Nephron progenitor cell (in vitro differentiated cells): Measurements from ENCODE around the gene ZFP36.
A peak's percentile ranks its signal among the peaks of the same experiment; 100 is the strongest.

Source experiments
- DNase-seq: peaks from one replicate; pipeline ENCODE4 v3.0.0; 2021
- H3K27ac Mint-ChIP-seq: 2 replicates; pipeline ENCODE4 v1.8.0; 2021; ENCODE audit warnings: mild to moderate bottlenecking, moderate library complexity, mixed read lengths
- H3K27me3 Mint-ChIP-seq: 2 replicates; pipeline ENCODE4 v1.8.0; 2021; ENCODE audit warnings: mild to moderate bottlenecking, low read depth, mixed read lengths; ENCODE audit not compliant: poor library complexity
- H3K36me3 Mint-ChIP-seq: 2 replicates; pipeline ENCODE4 v1.8.0; 2021; ENCODE audit warnings: low read depth, mixed read lengths
- H3K4me1 Mint-ChIP-seq: 2 replicates; pipeline ENCODE4 v1.8.0; 2021; ENCODE audit warnings: mixed read lengths
- H3K4me3 Mint-ChIP-seq: 2 replicates; pipeline ENCODE4 v1.8.0; 2021; ENCODE audit warnings: mild to moderate bottlenecking, moderate library complexity, mixed read lengths
- H3K9me3 Mint-ChIP-seq: 2 replicates; pipeline ENCODE4 v1.8.0; 2021; ENCODE audit warnings: mild to moderate bottlenecking, moderate library complexity, mixed read lengths
- CTCF ChIP-seq: fragments of 200-600 bp; sonication (generic); IDR thresholded peaks from 2 replicates; pipeline ENCODE4 v1.5.0; 2021; ENCODE audit warnings: antibody characterized with exemption

Gene ZFP36

GRCh38 chr19:39365531-39365930 is 41.1 kb upstream of the ZFP36 start:
- Mint-ChIP-seq H3K4me1 (no peaks in the 10 kb centered on the region), H3K27me3 (no peaks in the 10 kb centered on the region), H3K9me3 (no peaks in the 10 kb centered on the region), H3K36me3 (peaks cover 63% of the 10 kb centered on the region), H3K27ac (peak overlapping the region; percentile 57), H3K4me3 (no peak overlapping the region)
- no peak for TF ChIP-seq CTCF
- DNase-seq: no peak

- H3K36me3 Mint-ChIP-seq: peaks cover 58% of the 10 kb centered on the region
- DNase-seq: no peak
- no peak for TF ChIP-seq CTCF
- H3K27ac Mint-ChIP-seq: no peak overlapping the region
- no peak overlapping the region for H3K4me3 Mint-ChIP-seq
- no peaks in the 10 kb centered on the region for H3K4me1 Mint-ChIP-seq
- H3K27me3 Mint-ChIP-seq: no peaks in the 10 kb centered on the region
- H3K9me3 Mint-ChIP-seq: no peaks in the 10 kb centered on the region
Measured at GRCh38 chr19:39369200-39369599, 37.4 kb upstream of the ZFP36 start.

- no peak for TF ChIP-seq CTCF
Measured at GRCh38 chr19:39370735-39371134, 35.9 kb upstream of the ZFP36 start.

GRCh38 chr19:39372047-39372802 is 34.4 kb upstream of the ZFP36 start:
- Mint-ChIP-seq H3K36me3 (peaks cover 62% of the 10 kb centered on the region), H3K27ac (peak overlapping the region; percentile 10), H3K4me1 (no peaks in the 10 kb centered on the region), H3K4me3 (no peak overlapping the region), H3K27me3 (no peaks in the 10 kb centered on the region), H3K9me3 (no peaks in the 10 kb centered on the region)
- no peak for DNase-seq
- TF ChIP-seq CTCF: no peak

More at GRCh38 chr19:39370735-39371134, 35.9 kb upstream of the ZFP36 start:
- Mint-ChIP-seq H3K27ac (no peak overlapping the region), H3K9me3 (no peaks in the 10 kb centered on the region), H3K4me1 (no peaks in the 10 kb centered on the region), H3K36me3 (peaks cover 53% of the 10 kb centered on the region), H3K4me3 (no peak overlapping the region), H3K27me3 (no peaks in the 10 kb centered on the region)
- no peak for DNase-seq

- peaks cover 66% of the 10 kb centered on the region for H3K36me3 Mint-ChIP-seq
- no peak overlapping the region for H3K27ac Mint-ChIP-seq
- no peaks in the 10 kb centered on the region for H3K9me3 Mint-ChIP-seq
- H3K4me3 Mint-ChIP-seq: no peak overlapping the region
- DNase-seq: no peak
- H3K4me1 Mint-ChIP-seq: no peaks in the 10 kb centered on the region
- H3K27me3 Mint-ChIP-seq: no peaks in the 10 kb centered on the region
- TF ChIP-seq CTCF: no peak
Measured at GRCh38 chr19:39372941-39373340, 33.7 kb upstream of the ZFP36 start.

- no peak overlapping the region for H3K4me3 Mint-ChIP-seq
- peaks cover 61% of the 10 kb centered on the region for H3K36me3 Mint-ChIP-seq
- no peak for DNase-seq
- H3K27me3 Mint-ChIP-seq: no peaks in the 10 kb centered on the region
- no peaks in the 10 kb centered on the region for H3K9me3 Mint-ChIP-seq
- no peak for TF ChIP-seq CTCF
- no peaks in the 10 kb centered on the region for H3K4me1 Mint-ChIP-seq
- H3K27ac Mint-ChIP-seq: no peak overlapping the region
Measured at GRCh38 chr19:39375929-39376328, 30.7 kb upstream of the ZFP36 start.
